Lower leg skin (tissue), 4 donors: ENCODE results near the gene TRAPPC12. TPM values are rescaled to one million over a fixed set of nuclear protein-coding genes. Genes with fewer than 3 reads are reported as not detected.

Source experiments
- DNase-seq, 2 donors: peaks; one replicate each; pipeline ENCODE4 v3.0.0-alpha.2; 2019; ENCODE audit warnings: low spot score in 2 of 2
- H3K4me3 ChIP-seq: fragments of 200-600 bp; sonication (generic); 2 replicates; pipeline ENCODE4 v1.5.1; 2017; ENCODE audit warnings: mild to moderate bottlenecking, low read depth; ENCODE audit not compliant: poor library complexity, severe bottlenecking
- CTCF ChIP-seq, 3 donors: fragments of 450-650 bp; IDR thresholded peaks; one replicate each; pipeline ENCODE4 v1.5.1; 2016; ENCODE audit warnings: antibody characterized with exemption in 3 of 3, mild to moderate bottlenecking in 3 of 3, moderate library complexity in 2 of 3
- POLR2A ChIP-seq, 2 donors: fragments of 450-650 bp; IDR thresholded peaks; one replicate each; pipeline ENCODE4 v1.6.1; 2016 to 2017; ENCODE audit warnings: antibody characterized with exemption in 2 of 2, mild to moderate bottlenecking in 1 of 2, moderate library complexity in 1 of 2
- WGBS, 2 donors: methylation state at CpG; one replicate each; pipeline ENCODE4 v1.1.5; 2018; 5-methylcytosine and 5-hydroxymethylcytosine counted together
- intact Hi-C: fragments of 100-400 bp; cut with DNase I; formaldehyde crosslinking; loops from one replicate; pipeline ENCODE4 v1.15.0; 2023; ENCODE audit warnings: low total_unique reads
- total RNA-seq, 4 donors: library from RNA; depleted of rRNA; stranded (reverse); fragments of >200 nt; gene quantifications; one replicate each; pipeline ENCODE4 v1.1.0, GENCODE V29; 2016

The TRAPPC12 gene
- total RNA-seq, 4 donors from 2014 or later: 79.4 to 139 (median 121) TPM

GRCh38 chr2:3483227-3483985, 103.9 kb downstream of the TRAPPC12 start:
- TF ChIP-seq CTCF (IDR thresholded peaks at IDR 0.05) (no peak), POLR2A (IDR thresholded peaks at IDR 0.05) (no peak)
- 85 to 88% methylated on average over 30 of the region's 30 CpGs for WGBS, 2 donors
- H3K4me3 ChIP-seq: no peak overlapping the region
- intact Hi-C loops: no loop called here
- DNase-seq: no peak

- intact Hi-C loops: no loop called here
Measured at GRCh38 chr2:3483986-3484960, 104.8 kb downstream of the TRAPPC12 start.

GRCh38 chr2:3485166-3485565, 105.7 kb downstream of the TRAPPC12 start:
- intact Hi-C loops: no loop called here
- H3K4me3 ChIP-seq: no peak overlapping the region
- WGBS, 2 donors: 90 to 93% methylated on average over 11 of the region's 11 CpGs
- DNase-seq: peak in 1 of 2 donors; percentile 78
- TF ChIP-seq POLR2A (IDR thresholded peaks at IDR 0.05) (no peak), CTCF (IDR thresholded peaks at IDR 0.05) (no peak)

More at GRCh38 chr2:3483986-3484960, 104.8 kb downstream of the TRAPPC12 start:
- no peak overlapping the region for H3K4me3 ChIP-seq
- TF ChIP-seq POLR2A (IDR thresholded peaks at IDR 0.05): no peak
- TF ChIP-seq CTCF (IDR thresholded peaks at IDR 0.05): no peak
- WGBS, 2 donors: 91 to 93% methylated on average over 34 of the region's 34 CpGs
- DNase-seq: peak in 1 of 2 donors; percentile 56

GRCh38 chr2:3486047-3487027, 106.8 kb downstream of the TRAPPC12 start:
- DNase-seq: peak in 1 of 2 donors; percentile 69
- no peak overlapping the region for H3K4me3 ChIP-seq
- 92 to 95% methylated on average over 28 to 29 of the region's 29 CpGs for WGBS, 2 donors
- intact Hi-C loops: no loop called here
- TF ChIP-seq CTCF (IDR thresholded peaks at IDR 0.05) (no peak), POLR2A (IDR thresholded peaks at IDR 0.05) (no peak)

- no peak overlapping the region for H3K4me3 ChIP-seq
- 77 to 91% methylated on average over 9 of the region's 9 CpGs for WGBS, 2 donors
- intact Hi-C loops: no loop called here
- DNase-seq: peak in 1 of 2 donors; percentile 75
- TF ChIP-seq CTCF (IDR thresholded peaks at IDR 0.05) (no peak), POLR2A (IDR thresholded peaks at IDR 0.05) (no peak)
Measured at GRCh38 chr2:3487028-3487425, 107.5 kb downstream of the TRAPPC12 start.
